ENCODE measurements around the gene EFNA2.

The EFNA2 gene

DNA sequence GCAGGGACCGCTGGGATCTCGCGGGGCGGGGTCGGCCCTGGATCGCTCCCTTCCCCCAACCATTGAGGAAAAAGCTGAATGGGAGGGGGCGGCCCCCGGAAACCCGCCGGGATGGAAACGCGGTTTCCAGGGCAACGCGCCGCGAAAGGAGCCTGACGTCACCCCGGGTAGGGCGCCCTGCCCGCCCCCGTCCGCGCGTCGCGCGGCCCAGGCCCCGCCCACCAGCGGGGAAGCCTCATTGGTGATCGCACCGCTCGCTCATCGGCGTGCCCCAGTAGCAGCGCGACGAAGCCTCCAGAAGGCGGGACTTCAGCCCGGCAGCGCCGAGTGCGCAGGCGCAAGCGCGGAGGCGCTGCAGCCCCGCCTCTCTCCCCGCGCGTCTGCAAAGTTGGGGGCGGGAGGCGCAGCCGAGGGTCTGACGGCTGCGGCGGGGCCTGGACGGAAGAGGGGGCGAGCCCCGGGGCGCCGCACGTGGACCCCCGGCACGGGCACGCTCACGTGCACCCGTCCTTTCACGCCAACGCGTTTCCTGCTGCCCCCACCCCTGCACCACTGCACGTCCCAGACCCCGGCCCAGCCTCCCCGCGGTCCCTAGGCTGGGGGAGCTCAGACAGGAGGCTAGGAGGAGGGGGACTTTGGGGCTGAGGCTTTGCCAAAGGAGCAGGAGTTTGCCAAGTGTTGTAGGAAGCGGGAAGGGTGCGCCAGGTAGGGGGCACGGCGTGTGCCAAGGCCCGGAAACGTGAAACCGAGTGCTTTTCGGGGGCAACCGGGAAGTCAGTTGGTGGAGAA, 24.7 kb upstream of the EFNA2 start:
- no peak for DNase-seq (ENCODE audit: low read depth)

DNA sequence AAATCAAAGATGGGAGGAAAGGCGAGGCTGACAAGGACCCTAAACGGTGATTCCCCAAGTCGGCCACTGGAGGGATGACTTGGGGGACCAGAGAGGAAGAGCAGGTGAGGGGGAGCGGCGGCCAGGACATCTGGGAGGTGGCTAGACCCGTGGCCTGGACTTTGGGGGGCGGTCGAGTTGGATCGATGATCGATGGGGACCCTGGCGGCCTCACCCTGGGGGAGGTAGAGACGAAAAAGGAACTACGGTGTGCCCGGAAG, 24.2 kb upstream of the EFNA2 start:
- DNase-seq (ENCODE audit: low read depth) = no peak

DNA sequence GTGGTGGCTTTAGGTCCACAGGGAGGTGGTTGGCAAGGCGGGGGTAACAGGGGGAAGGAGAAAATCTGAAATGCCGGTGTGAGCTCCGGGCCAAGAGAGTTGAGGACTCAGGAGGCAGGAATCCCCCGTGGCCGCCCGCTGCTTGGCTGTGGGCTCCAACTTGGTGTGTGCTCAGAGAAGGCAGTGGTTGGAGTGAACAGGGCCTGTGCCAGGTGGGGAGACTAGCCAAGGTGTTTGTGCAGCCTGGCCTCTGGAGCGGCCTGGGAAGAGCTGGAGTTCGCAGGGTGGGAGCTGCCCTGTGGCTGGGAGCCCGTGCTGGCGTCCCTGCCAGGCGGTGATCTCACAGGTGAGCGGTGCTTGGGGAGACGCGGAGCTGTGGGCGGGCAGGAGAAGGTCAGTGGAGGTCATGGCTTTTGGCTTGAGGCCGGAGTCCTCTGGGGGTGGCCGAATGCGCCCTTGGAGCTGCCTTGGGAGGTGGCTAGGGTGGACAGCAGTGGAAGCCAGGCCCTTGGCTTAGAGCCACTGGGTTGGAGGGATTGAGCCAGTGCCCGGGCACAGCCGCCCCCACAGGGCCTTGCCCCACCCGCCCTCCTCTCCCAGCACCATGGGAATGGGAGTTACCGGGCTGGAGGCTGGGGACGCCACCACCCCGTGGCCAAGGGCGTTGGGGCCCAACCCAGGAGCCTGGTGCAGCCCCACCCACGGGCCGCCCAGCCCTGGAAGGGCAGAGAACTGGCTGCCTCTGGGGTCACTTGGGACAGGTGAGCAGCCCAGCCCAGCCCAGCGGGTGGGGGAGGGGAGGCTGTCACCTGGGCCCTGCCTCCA, 23.7 kb upstream of the EFNA2 start:
- no peak for DNase-seq (ENCODE audit: low read depth)

DNA sequence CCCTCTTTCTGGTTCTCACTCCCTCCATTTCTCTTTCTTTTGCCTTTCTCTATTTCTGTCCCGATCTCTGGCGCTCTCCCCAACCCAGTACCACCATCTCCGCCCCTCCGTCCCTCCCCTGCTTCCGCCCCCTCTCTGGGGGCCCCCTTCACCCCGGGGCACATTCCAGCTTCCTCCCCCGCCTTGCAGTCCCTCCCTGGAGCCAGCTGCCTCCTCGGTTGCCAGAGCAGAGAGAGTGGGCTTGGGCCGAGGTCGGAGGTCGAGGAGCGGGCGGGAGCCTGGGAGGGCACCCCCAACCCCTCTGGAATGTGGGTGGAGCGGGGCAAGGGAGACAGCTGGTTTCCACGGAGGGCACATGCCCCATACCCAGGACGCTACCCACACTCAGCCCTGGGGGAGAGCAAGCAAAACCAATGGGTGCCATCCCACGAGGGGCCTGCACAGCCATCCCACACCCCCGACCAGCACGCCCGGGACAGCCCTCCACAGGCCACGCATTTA, 23.0 kb upstream of the EFNA2 start:
- no peak for DNase-seq (ENCODE audit: low read depth)

DNA sequence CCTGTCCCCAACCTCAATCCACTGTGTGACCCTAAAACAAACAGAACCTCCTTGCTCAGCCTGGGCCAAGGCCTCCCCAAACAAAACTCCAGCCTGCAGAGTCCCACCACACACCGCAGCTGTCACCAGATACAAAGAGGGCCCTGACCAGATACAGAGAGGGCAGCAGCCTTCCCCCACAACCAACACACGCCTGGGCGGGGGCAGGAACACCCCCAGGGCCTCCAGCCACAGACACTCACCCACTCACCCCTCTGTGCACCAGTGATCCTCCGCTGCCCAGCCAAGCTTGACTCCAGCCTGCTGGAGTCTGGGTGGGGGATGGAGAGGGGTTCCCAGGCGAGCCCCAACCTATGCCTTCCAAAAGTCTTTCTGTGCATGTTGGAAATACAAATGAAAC, 22.5 kb upstream of the EFNA2 start:
- DNase-seq (ENCODE audit: low read depth) = no peak

DNA sequence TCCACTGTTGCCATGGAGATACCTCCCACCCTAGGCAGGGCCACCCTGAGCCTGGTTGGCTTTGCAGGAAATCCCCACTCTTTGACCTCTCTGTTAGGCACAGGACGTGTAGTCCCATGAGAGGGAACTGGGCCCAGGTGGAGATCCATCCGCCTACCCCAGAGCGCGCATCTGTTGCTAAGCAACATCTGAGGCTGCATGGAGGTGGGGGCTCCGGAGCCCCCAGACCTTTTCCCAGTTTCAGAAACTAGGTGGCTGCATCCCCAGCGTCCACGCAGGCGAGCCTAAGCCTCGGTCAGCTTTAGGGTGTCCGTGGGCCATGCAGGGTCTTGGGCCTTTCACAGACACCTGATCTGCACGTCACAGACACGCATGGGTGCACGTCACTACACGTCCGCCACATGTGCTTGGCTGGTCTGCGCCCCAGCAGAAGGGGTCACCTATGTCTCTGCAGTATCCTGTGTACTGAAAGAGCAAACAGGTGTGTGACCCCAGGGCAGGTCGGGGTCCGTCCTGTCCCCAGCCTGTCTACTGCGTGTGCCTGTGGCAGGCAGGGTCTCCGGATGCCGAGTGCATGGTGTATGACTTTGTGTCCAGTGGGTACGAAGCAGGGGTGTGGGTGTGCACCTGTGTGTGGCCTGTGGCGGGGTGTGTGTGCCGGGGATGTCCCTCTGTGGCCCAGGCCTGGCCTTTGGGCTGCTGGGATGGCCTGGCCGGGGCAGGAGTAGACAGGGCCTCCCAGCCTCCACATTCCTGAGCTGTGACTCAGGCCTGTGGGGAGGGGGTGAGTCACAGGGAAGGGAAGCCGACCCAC, 20.7 kb upstream of the EFNA2 start:
- DNase-seq (ENCODE audit: low read depth) = no peak

DNA sequence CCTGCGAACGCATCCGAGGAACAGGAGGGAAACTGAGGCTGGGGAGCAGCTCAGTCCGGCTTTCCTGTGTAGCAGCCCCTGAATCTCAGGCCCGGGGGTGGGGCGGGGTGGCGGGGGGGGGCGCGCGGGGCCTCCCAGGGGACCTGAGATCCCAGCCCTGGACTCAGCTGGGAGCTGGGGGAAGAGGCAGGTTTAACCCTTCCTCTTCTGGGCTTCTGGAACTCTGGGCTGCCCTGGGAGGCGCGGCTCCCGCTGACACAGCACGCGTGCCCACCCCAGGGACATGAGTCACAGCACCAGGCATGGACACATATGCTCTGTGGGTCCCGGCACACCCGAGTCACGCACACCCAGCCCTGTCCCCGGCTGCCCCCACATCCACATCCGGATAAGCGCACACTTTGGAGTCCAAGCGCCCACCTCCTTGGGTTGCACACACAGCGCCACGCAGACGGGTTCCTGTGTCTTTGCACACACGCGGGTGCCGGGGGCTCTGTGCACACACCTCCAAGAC, 20.0 kb upstream of the EFNA2 start:
- DNase-seq (ENCODE audit: low read depth) = no peak

DNA sequence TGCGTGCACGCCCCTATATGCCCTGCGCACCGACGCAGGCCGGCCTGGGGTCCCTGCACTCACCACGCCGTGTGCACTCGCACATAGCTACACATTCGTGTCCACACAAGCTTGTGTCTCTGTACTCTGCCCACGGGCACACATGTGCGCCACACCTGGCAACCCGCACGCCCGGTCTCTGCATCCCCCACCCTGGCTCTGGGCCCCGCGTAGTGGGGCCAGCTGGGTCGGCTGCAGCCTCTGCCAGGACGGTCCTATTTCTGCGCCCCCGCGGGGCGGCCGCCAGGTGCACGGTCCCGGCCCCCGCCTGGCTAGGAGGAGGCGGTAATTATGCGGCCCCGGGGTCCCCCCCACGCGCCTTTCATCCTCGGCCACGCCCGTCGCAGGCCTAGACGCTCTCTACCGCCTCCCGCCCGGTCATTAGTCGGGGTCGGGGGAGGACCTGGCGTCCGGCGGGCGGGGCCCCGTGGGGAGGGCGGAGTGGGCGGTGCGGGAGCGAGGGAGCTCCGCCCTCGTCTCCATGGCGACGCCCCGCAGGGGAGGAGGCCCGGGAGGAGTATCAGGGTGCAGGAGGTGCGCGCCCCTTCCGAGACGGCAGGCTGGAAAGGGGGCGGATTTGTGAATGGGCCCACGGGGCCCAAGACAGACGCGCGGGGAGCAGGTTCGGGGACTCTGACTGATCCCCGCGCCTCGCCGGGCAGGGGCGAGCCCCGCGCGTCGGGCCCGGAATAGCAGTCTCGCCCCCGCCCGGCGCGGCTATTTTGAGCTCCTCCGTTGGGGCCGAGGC, 19.4 kb upstream of the EFNA2 start:
- no peak for DNase-seq (ENCODE audit: low read depth)

DNA sequence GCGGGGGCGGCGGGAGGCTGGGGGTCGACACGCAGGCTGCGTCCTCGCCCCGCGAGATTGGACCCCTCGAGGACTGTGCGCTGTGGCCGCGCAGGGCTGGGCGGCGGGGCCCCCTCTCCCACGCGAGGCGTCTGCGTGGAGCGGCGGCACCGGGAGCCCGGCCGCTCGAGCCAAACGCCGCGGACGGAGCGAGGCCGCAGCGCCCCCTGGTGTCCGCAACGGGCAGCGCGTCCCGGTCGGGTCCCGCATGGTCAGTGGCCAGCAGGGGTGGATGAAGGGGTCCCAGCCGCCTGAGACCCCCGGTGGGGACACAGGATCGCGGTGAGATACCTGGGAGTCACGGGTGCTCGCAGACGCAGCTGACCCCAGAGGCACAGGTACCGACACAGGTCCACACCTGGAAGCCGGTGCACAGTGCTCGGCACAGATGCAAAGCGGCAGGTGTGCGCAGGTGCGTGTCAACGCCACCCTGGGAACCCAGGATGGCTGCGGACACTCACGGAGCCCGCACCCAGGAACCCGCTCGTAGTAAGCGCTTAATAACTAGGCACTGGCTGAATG, 18.7 kb upstream of the EFNA2 start:
- no peak for DNase-seq (ENCODE audit: low read depth)

DNA sequence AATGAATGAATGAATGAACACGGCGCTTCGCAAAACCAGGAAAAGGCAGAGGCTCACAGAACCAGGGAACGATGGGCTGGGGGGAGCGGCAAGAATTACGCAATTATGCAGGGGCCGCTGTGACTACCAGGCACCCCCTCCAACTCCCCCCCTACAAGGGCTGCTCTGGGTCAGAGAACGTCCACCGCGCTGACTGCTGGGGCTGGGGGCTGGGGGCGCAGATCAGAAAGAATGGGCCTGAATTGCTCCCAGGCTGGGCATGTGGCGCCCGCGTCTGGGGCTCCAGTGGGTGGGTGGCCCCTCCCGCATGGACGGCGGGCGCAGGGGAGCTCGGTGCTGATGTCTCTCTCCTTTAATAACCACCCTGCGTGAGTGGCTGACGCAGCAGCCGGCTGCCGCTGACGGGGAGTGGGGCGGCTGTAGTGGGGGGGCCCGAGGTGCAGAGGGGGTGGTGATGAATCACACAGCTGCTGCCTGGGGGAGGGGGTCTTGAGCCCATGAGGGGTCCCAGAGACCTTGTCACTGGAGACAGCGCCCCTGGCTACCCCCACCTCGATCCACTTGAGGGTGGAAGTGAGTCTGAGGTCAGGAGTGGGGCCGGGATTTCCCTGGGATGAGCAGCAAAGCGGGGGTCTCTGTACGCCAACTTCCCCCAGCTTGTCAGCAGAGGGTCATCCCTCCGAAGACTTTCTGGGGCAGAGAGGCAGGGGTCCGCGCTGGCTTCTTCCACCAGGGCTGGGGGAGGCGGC, 18.0 kb upstream of the EFNA2 start:
- no peak for DNase-seq (ENCODE audit: low read depth)

DNA sequence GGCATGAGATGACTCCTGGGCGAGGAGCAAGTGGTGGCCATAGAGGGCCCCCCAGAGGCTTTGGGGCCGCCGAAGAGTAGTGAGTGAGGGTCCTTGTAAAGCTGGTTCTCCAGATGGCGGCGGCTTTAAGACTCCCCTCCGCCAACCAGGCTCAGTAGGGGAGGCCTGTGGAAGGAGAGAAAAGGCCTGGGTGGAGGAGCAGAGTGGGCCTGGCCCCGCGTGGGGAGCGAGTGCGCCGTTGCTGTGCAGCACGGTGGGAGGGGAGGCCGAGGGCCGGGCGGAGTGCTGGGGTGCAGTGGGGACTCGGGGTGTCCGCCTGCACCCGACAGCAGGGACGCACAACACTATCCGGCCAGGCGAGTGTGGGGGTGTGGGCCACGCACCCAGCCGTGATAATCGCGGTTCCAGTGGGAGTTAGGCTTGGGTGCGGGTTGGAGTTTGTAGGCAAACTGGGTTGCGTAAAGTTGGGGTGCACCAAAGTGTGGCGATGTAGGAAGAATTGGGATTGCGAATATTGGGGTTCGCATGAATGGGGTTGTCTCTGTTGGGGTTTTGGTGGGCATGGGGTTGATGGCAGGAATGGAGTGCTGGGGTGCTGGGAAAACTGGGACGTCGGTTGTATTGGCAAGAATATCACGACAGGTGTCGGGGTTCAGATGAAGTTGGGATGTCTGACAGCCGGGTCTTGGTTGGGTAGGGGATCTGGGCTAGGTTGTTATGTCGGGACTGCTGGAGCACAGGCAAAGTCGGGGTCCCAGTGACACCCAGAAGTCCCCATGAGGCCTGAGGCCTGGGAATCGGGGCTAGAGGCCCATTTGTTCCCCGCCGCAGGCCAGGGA, 17.2 kb upstream of the EFNA2 start:
- no peak for DNase-seq (ENCODE audit: low read depth)

DNA sequence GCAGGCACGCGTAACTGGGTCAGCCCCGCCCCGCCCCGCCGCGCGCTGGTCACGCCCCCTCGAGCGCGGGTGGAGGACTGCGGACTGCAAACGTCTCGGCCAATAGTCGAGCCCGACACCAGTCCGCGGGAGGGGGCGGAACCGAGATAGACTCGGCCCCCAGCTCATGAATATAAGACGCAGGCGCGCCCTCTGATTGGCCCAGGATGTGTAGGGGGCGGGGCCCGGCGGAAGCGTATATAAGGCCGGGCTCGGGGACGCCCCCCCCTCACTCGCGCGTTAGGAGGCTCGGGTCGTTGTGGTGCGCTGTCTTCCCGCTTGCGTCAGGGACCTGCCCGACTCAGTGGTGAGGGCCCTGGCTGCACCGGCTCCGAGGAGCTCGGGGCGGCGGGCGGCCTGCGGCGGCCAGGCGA, 16.6 kb upstream of the EFNA2 start, which contains the start of gene CIRBP:
Gene CIRBP, plus strand, starts transcription at position 268 of the 413 bp plus-strand sequence. CDS start 1,602 bp downstream, outside the sequence.
- peak; percentile 90 for DNase-seq (ENCODE audit: low read depth)

DNA sequence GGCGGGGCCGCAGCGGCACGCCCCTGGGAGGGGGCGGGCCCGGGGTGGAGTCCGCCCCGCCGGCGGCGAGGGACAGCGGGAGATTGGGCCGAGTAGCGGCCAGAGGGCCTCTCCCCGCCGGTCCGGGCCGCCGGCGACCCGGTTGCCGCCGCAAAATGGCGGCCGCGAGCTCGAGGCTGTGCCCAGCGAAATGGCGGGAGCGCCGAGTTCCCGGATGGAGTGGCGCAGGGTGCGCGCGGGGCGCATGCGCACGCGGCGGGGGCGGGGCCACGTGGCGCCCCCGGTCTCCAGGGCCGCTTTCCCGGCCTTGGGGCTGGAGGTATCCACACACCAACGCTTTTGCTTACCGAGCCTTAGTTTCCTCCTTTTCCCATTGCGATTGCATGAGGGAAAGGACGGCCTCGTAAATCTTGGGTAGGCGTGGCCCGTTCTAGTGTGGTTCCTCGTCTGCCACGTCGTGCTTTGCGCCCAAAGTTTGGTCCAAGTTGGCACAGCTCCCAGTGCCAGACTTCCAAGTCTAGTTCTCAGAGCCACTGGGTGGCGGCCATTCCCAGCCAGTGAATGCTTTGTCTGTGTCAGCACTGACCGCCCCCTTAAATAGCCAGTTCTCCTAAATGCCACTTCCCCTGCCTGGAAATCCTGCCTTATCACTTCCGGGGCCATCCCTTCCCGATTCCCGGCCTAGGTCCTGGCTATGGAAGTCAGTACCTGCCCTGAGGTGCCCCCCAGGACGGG, 16.0 kb upstream of the EFNA2 start:
- DNase-seq (ENCODE audit: low read depth) = peak; percentile 84

DNA sequence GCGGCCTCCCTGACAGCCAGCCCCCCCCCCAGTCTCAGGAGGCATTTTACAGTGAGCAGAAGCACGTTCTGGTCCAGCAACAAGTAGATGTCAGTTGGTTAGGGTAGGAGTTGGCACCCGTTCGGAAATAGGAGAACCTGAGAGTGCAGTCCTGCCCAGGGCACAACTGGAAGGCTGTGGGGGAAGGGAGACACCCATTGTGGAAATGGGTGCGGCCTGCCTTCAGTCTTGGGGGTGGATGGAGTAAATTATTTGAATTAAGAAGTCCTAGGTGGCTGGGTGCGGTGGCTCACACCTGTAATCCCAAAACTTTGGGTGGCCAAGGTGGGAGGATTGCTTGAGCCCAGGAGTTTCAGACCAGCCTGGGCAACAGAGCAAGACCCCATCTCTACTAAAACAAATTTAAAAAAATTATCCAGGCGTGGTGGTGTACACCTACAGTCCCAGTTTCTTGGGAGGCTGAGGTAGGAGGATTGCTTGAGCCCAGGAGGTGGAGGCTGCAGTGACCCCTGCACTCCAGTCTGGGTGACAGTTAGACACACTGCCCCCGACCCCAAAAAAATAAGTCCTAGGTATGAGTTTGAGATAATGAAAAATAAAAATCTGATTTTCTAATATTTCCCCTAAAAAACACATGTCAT, 15.3 kb upstream of the EFNA2 start:
- no peak for DNase-seq (ENCODE audit: low read depth)

DNA sequence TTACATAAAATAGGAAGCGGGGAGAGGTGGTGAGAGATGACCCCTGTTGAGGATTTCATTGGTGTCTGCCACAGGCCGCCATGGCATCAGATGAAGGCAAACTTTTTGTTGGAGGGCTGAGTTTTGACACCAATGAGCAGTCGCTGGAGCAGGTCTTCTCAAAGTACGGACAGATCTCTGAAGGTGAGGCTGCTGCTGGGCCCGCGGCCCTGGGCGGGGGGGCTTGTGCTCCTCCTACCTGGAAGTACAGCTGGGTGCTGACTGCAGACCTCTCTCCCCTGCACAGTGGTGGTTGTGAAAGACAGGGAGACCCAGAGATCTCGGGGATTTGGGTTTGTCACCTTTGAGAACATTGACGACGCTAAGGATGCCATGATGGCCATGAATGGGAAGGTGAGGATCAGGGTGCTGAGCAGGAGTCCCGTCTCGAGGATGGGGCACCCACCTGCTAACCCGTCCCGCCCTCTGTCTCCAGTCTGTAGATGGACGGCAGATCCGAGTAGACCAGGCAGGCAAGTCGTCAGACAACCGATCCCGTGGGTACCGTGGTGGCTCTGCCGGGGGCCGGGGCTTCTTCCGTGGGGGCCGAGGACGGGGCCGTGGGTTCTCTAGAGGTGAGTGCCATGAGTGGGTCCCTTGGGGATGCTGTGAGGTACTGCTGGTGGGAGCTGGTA, 14.7 kb upstream of the EFNA2 start:
- no peak for DNase-seq (ENCODE audit: low read depth)

DNA sequence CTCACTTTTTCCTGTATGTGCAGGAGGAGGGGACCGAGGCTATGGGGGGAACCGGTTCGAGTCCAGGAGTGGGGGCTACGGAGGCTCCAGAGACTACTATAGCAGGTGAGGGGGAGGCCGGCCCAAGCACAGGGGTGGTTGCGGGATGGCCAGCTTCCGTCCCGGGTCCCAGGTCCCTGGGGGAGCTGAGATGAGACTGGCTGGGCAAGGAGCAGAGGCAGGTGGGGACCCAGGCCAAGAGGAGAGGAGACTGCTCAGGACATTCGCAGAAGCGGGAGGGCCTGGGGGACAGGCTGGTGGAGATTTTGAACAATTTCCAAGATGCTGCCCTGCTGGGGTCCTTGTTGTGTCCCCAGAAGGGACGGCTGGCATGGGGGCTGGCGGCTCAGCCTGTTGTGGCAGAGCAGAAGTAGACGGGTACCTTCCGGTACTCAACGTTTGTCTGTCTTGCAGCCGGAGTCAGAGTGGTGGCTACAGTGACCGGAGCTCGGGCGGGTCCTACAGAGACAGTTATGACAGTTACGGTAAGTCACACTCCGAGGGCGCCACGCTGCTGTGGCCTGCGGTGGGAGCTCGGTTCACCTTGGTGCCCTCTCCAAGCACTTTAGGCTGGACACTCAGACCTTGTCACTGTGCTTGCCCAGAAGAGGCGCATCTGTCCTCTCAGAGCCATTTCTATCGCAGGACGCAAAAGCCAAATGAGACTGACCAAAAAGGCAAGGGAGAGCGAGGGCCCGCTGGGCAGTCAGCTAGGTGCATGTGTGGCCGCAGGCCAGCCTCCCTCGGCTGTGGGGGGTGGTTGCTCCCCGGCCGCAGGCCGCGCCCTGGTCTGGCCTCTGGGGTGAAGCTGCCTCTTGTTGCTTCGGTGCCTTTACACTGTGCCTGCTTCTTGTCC, 13.9 kb upstream of the EFNA2 start:
- DNase-seq (ENCODE audit: low read depth) = no peak
